Gastroesophageal sphincter (tissue), 4 donors: ENCODE data around the gene XYLT1. TPM values are rescaled to one million over a fixed set of nuclear protein-coding genes. Genes with fewer than 3 reads are reported as not detected.

ENCODE experiments used
- ATAC-seq: fragments of 150-250 bp; one replicate; pipeline ENCODE4 v1.9.1; 2016; ENCODE audit warnings: mild to moderate bottlenecking, moderate library complexity
- H3K27ac ChIP-seq, 4 donors: fragments of 200-600 bp; sonication (generic) in 3 of 4; 1 replicate in 3 of 4; 2 replicates in 1 of 4; pipeline ENCODE4 v1.5.1; 2016 to 2019
- H3K27me3 ChIP-seq: fragments of 200-600 bp; sonication (generic); one replicate; pipeline ENCODE4 v1.5.1; 2019
- H3K36me3 ChIP-seq, 2 donors: fragments of 200-600 bp; sonication (generic); one replicate each; pipeline ENCODE4 v1.5.1; 2019; ENCODE audit warnings: control low read depth in 1 of 2
- H3K4me1 ChIP-seq, 3 donors: fragments of 200-600 bp; sonication (generic); 1 replicate in 2 of 3; 2 replicates in 1 of 3; pipeline ENCODE4 v1.5.1; 2016 to 2019; ENCODE audit warnings: control low read depth in 2 of 3
- H3K4me3 ChIP-seq, 2 donors: fragments of 200-600 bp; sonication (generic); one replicate each; pipeline ENCODE4 v1.5.1; 2019; ENCODE audit warnings: mild to moderate bottlenecking in 1 of 2, moderate library complexity in 1 of 2
- H3K9me3 ChIP-seq, 3 donors: fragments of 200-600 bp; sonication (generic); one replicate each; pipeline ENCODE4 v1.5.1; 2017 to 2019; ENCODE audit warnings: control low read depth in 2 of 3
- CTCF ChIP-seq, 4 experiments: fragments of 200-600 bp in 2 of 4; fragments of 450-650 bp in 2 of 4; sonication (generic) in 1 of 4; IDR thresholded peaks; one replicate each; pipeline ENCODE4 v1.5.1; 2017 to 2019; ENCODE audit warnings: antibody characterized with exemption in 4 of 4, mild to moderate bottlenecking in 2 of 4, moderate library complexity in 2 of 4
- EP300 ChIP-seq: sonication (generic); formaldehyde crosslinking; IDR thresholded peaks from one replicate; pipeline ENCODE4 v1.6.1; 2017; ENCODE audit warnings: antibody characterized with exemption, mild to moderate bottlenecking
- POLR2A ChIP-seq, 2 donors: fragments of 450-650 bp; IDR thresholded peaks; one replicate each; pipeline ENCODE4 v1.6.1; 2017; ENCODE audit warnings: antibody characterized with exemption in 2 of 2, mild to moderate bottlenecking in 2 of 2, moderate library complexity in 1 of 2
- POLR2AphosphoS5 ChIP-seq: sonication (generic); formaldehyde crosslinking; IDR thresholded peaks from one replicate; pipeline ENCODE4 v1.6.1; 2017; ENCODE audit warnings: antibody characterized with exemption
- WGBS, 2 donors: methylation state at CpG; one replicate each; pipeline ENCODE4 v1.1.5; 2018; ENCODE audit warnings: low coverage in 1 of 2; 5-methylcytosine and 5-hydroxymethylcytosine counted together
- total RNA-seq, 4 donors: library from RNA; depleted of rRNA; stranded (reverse); fragments of >200 nt; gene quantifications; one replicate each; pipeline ENCODE4 v1.1.0, GENCODE V29; 2016

Gene XYLT1
- total RNA-seq, 4 donors from 2014 or later: 19.1 to 51.6 (median 23.7) TPM

GRCh38 chr16:17063201-17064139 is 407.3 kb downstream of the XYLT1 start:
- H3K9me3 ChIP-seq: peaks cover 0 to 14% (median 0%) of the 10 kb centered on the region in 3 donors
- no peaks in the 10 kb centered on the region for H3K4me1 ChIP-seq
- WGBS, 2 donors: 70 to 79% methylated on average over 6 to 11 of the region's 11 CpGs
- no peaks in the 10 kb centered on the region for H3K36me3 ChIP-seq
- ATAC-seq: no peak
- no peak overlapping the region for H3K27ac ChIP-seq
- no peak for TF ChIP-seq POLR2AphosphoS5
- TF ChIP-seq POLR2A (IDR thresholded peaks at IDR 0.05): no peak
- no peak for TF ChIP-seq EP300
- no peak for TF ChIP-seq CTCF (IDR thresholded peaks at IDR 0.05)
- H3K27me3 ChIP-seq: peaks cover 26% of the 10 kb centered on the region
- H3K4me3 ChIP-seq: no peak overlapping the region

GRCh38 chr16:17062676-17063075 is 408.1 kb downstream of the XYLT1 start:
- 58 to 66% methylated on average over 6 of the region's 6 CpGs for WGBS, 2 donors
- Histone ChIP-seq H3K9me3 (peaks cover 0 to 14% (median 0%) of the 10 kb centered on the region in 3 donors), H3K27me3 (peaks cover 24% of the 10 kb centered on the region), H3K4me1 (no peaks in the 10 kb centered on the region), H3K36me3 (no peaks in the 10 kb centered on the region), H3K27ac (no peak overlapping the region), H3K4me3 (no peak overlapping the region)
- ATAC-seq: no peak
- no peak for TF ChIP-seq POLR2A (IDR thresholded peaks at IDR 0.05)
- no peak for TF ChIP-seq CTCF (IDR thresholded peaks at IDR 0.05)
- TF ChIP-seq POLR2AphosphoS5: no peak

GRCh38 chr16:17061326-17061725 is 409.4 kb downstream of the XYLT1 start:
- WGBS, 2 donors: 80 to 90% methylated on average over 1 to 2 of the region's 2 CpGs
- H3K27ac ChIP-seq: no peak overlapping the region
- TF ChIP-seq CTCF (IDR thresholded peaks at IDR 0.05) (no peak), POLR2AphosphoS5 (no peak), POLR2A (IDR thresholded peaks at IDR 0.05) (no peak), EP300 (no peak)
- no peak overlapping the region for H3K4me3 ChIP-seq
- peaks cover 10% of the 10 kb centered on the region for H3K27me3 ChIP-seq
- peaks cover 0 to 14% (median 0%) of the 10 kb centered on the region in 3 donors for H3K9me3 ChIP-seq
- no peak for ATAC-seq
- H3K4me1 ChIP-seq: no peaks in the 10 kb centered on the region
- H3K36me3 ChIP-seq: no peaks in the 10 kb centered on the region

GRCh38 chr16:17058471-17058870 is 412.3 kb downstream of the XYLT1 start:
- H3K9me3 ChIP-seq: peaks cover 0 to 32% (median 0%) of the 10 kb centered on the region in 3 donors
- no peak for TF ChIP-seq EP300
- no peak for TF ChIP-seq POLR2A (IDR thresholded peaks at IDR 0.05)
- TF ChIP-seq CTCF (IDR thresholded peaks at IDR 0.05): no peak
- TF ChIP-seq POLR2AphosphoS5: no peak
- H3K36me3 ChIP-seq: no peaks in the 10 kb centered on the region
- no peak for ATAC-seq
- H3K4me3 ChIP-seq: no peak overlapping the region
- 44 to 73% methylated on average over 2 of the region's 7 CpGs for WGBS, 2 donors
- H3K4me1 ChIP-seq: no peaks in the 10 kb centered on the region
- H3K27me3 ChIP-seq: no peaks in the 10 kb centered on the region
- H3K27ac ChIP-seq: no peak overlapping the region

- H3K27ac ChIP-seq: no peak overlapping the region
- H3K27me3 ChIP-seq: no peaks in the 10 kb centered on the region
- ATAC-seq: no peak
- peaks cover 0 to 44% (median 0%) of the 10 kb centered on the region in 3 donors for H3K9me3 ChIP-seq
- no CpG with 5 or more reads among the region's 1 CpG for WGBS, 2 donors
- H3K36me3 ChIP-seq: no peaks in the 10 kb centered on the region
- TF ChIP-seq POLR2AphosphoS5 (no peak), CTCF (IDR thresholded peaks at IDR 0.05) (no peak), EP300 (no peak), POLR2A (IDR thresholded peaks at IDR 0.05) (no peak)
- H3K4me3 ChIP-seq: no peak overlapping the region
- H3K4me1 ChIP-seq: no peaks in the 10 kb centered on the region
Measured at GRCh38 chr16:17056666-17057065, 414.1 kb downstream of the XYLT1 start.
